Common myeloid progenitor, CD34-positive (primary cell): Measurements from ENCODE around the gene TNFRSF14.

Source experiments
- CTCF ChIA-PET: fragments of 350-600 bp; sonication (Branson Sonifier 250); formaldehyde crosslinking; loops from one replicate; lab custom pipeline; 2021; ENCODE audit warnings: antibody characterized with exemption; lab: Charles Lee
- POLR2A ChIA-PET: fragments of 350-600 bp; sonication (Branson Sonifier 250); formaldehyde crosslinking; loops from one replicate; lab custom pipeline; 2021; ENCODE audit warnings: antibody characterized with exemption; lab: Charles Lee
- DNase-seq, 3 donors: peaks; one replicate each; pipeline versions ENCODE4 v3.0.0 to v3.0.0-alpha.2; 2013
- H3K27ac ChIP-seq, 2 experiments: 1 replicate in 1 of 2; 2 replicates in 1 of 2; pipeline ENCODE4 v1.7.0; 2013; ENCODE audit warnings: inconsistent platforms in 2 of 2, low read length in 2 of 2, mild to moderate bottlenecking in 2 of 2, low read depth in 1 of 2, moderate library complexity in 1 of 2; ENCODE audit not compliant: severe bottlenecking in 2 of 2, insufficient read depth in 1 of 2, poor library complexity in 1 of 2
- H3K27me3 ChIP-seq, 5 experiments: replicated peaks in 2 of 5; 1 replicate in 3 of 5; 2 replicates in 2 of 5; pipeline versions ENCODE4 v1.6.1 to v1.7.0; 2013; ENCODE audit warnings: low read length in 4 of 5, mild to moderate bottlenecking in 2 of 5, moderate library complexity in 2 of 5, inconsistent platforms in 1 of 5; ENCODE audit not compliant: insufficient read depth in 5 of 5, control insufficient read depth in 4 of 5
- H3K36me3 ChIP-seq, 4 experiments: 1 replicate in 2 of 4; 2 replicates in 2 of 4; pipeline versions ENCODE4 v1.6.1 to v1.7.0; 2013; ENCODE audit warnings: low read length in 3 of 4, control low read depth in 1 of 4, mild to moderate bottlenecking in 1 of 4; ENCODE audit not compliant: control insufficient read depth in 4 of 4, insufficient read depth in 4 of 4
- H3K4me1 ChIP-seq, 4 experiments: 1 replicate in 3 of 4; 2 replicates in 1 of 4; pipeline versions ENCODE4 v1.6.1 to v1.7.1; 2013; ENCODE audit warnings: low read length in 3 of 4, mild to moderate bottlenecking in 3 of 4, control low read depth in 1 of 4, inconsistent platforms in 1 of 4, moderate library complexity in 1 of 4; ENCODE audit not compliant: control insufficient read depth in 4 of 4, insufficient read depth in 4 of 4; ENCODE audit errors: control extremely low read depth in 1 of 4
- H3K4me3 ChIP-seq, 7 experiments: 1 replicate in 4 of 7; 2 replicates in 3 of 7; pipeline versions ENCODE4 v1.5.1 to v1.7.0; 2013; ENCODE audit warnings: mild to moderate bottlenecking in 7 of 7, low read length in 6 of 7, moderate library complexity in 6 of 7, inconsistent platforms in 2 of 7, low read depth in 2 of 7, control low read depth in 1 of 7; ENCODE audit not compliant: insufficient read depth in 4 of 7, control insufficient read depth in 1 of 7; ENCODE audit errors: extremely low read depth in 1 of 7
- H3K9me3 ChIP-seq, 5 experiments: 1 replicate in 4 of 5; 2 replicates in 1 of 5; pipeline versions ENCODE4 v1.6.1 to v1.7.1; 2013; ENCODE audit warnings: low read length in 4 of 5, mild to moderate bottlenecking in 2 of 5, inconsistent platforms in 1 of 5, low read depth in 1 of 5, moderate library complexity in 1 of 5; ENCODE audit not compliant: control insufficient read depth in 4 of 5, insufficient read depth in 2 of 5; ENCODE audit errors: control extremely low read depth in 1 of 5
- WGBS: methylation state at CpG from one replicate; pipeline ENCODE4 v1.1.5; 2013; ENCODE audit not compliant: insufficient coverage; 5-methylcytosine and 5-hydroxymethylcytosine counted together

The TNFRSF14 gene

GRCh38 chr1:2609319-2610035 is 53.3 kb downstream of the TNFRSF14 start:
- Histone ChIP-seq H3K27me3 (peaks cover 0 to 28% (median 1%) of the 10 kb centered on the region in 5 experiments), H3K9me3 (peaks cover 0 to 11% (median 4%) of the 10 kb centered on the region in 5 experiments), H3K36me3 (no peaks in the 10 kb centered on the region), H3K27ac (no peak overlapping the region), H3K4me1 (no peaks in the 10 kb centered on the region), H3K4me3 (no peak overlapping the region)
- WGBS = 90% methylated on average over 33 of the region's 34 CpGs
- ChIA-PET CTCF (interaction anchor here (1.0 kb wide), 1 partner anchor 27 kb away, joined by 3 read pairs; no protein-coding TSS in a partner anchor), POLR2A (no interaction called here)
- no peak for DNase-seq

- POLR2A ChIA-PET = no interaction called here
- no peak overlapping the region for H3K27ac ChIP-seq
- no peak overlapping the region for H3K4me3 ChIP-seq
Observed at GRCh38 chr1:2610036-2610959, 54.1 kb downstream of the TNFRSF14 start.

GRCh38 chr1:2611031-2611501 is 54.9 kb downstream of the TNFRSF14 start:
- peak in 2 of 3 donors; percentile 40 to 48 for DNase-seq
- POLR2A ChIA-PET = no interaction called here

More at GRCh38 chr1:2610036-2610959, 54.1 kb downstream of the TNFRSF14 start:
- Histone ChIP-seq H3K4me1 (no peaks in the 10 kb centered on the region), H3K9me3 (peaks cover 3 to 17% (median 8%) of the 10 kb centered on the region in 5 experiments), H3K36me3 (no peaks in the 10 kb centered on the region), H3K27me3 (peaks cover 0 to 25% (median 1%) of the 10 kb centered on the region in 5 experiments)
- CTCF ChIA-PET = interaction anchor here (1.0 to 1.4 kb wide), 2 partner anchors 14 to 26 kb away, joined by 3 read pairs; no protein-coding TSS in a partner anchor
- WGBS = 85% methylated on average over 19 of the region's 21 CpGs
- no peak for DNase-seq

GRCh38 chr1:2611621-2612437 is 55.7 kb downstream of the TNFRSF14 start:
- Histone ChIP-seq H3K36me3 (no peaks in the 10 kb centered on the region), H3K9me3 (peaks cover 7 to 30% (median 16%) of the 10 kb centered on the region in 5 experiments), H3K4me3 (no peak overlapping the region), H3K27me3 (peaks cover 1 to 28% (median 2%) of the 10 kb centered on the region in 5 experiments), H3K27ac (no peak overlapping the region), H3K4me1 (no peaks in the 10 kb centered on the region)
- POLR2A ChIA-PET = no interaction called here
- CTCF ChIA-PET = no interaction called here
- DNase-seq = no peak
- WGBS = 88% methylated on average over 18 of the region's 19 CpGs

More at GRCh38 chr1:2611031-2611501, 54.9 kb downstream of the TNFRSF14 start:
- Histone ChIP-seq H3K27me3 (peaks cover 0 to 25% (median 1%) of the 10 kb centered on the region in 5 experiments), H3K27ac (no peak overlapping the region), H3K9me3 (peaks cover 6 to 24% (median 12%) of the 10 kb centered on the region in 5 experiments), H3K4me1 (no peaks in the 10 kb centered on the region), H3K36me3 (no peaks in the 10 kb centered on the region), H3K4me3 (no peak overlapping the region)
- 17% methylated on average over 12 of the region's 24 CpGs for WGBS
- CTCF ChIA-PET = interaction anchor here (1.4 kb wide), 1 partner anchor 13 kb away, joined by 3 read pairs; no protein-coding TSS in a partner anchor

GRCh38 chr1:2612591-2613365 is 56.6 kb downstream of the TNFRSF14 start:
- Histone ChIP-seq H3K4me3 (no peak overlapping the region), H3K36me3 (no peaks in the 10 kb centered on the region), H3K27me3 (peaks cover 1 to 31% (median 2%) of the 10 kb centered on the region in 5 experiments), H3K9me3 (peaks cover 7 to 32% (median 16%) of the 10 kb centered on the region in 5 experiments), H3K27ac (no peak overlapping the region), H3K4me1 (no peaks in the 10 kb centered on the region)
- DNase-seq = no peak
- CTCF ChIA-PET = no interaction called here
- 85% methylated on average over 10 of the region's 11 CpGs for WGBS
- POLR2A ChIA-PET = no interaction called here
